HCEC 1CT (cell line): ENCODE results near the gene RANBP3.

Experiments
- DNase-seq: peaks from one replicate; pipeline ENCODE4 v3.0.0-alpha.2; 2017

The RANBP3 gene

DNA sequence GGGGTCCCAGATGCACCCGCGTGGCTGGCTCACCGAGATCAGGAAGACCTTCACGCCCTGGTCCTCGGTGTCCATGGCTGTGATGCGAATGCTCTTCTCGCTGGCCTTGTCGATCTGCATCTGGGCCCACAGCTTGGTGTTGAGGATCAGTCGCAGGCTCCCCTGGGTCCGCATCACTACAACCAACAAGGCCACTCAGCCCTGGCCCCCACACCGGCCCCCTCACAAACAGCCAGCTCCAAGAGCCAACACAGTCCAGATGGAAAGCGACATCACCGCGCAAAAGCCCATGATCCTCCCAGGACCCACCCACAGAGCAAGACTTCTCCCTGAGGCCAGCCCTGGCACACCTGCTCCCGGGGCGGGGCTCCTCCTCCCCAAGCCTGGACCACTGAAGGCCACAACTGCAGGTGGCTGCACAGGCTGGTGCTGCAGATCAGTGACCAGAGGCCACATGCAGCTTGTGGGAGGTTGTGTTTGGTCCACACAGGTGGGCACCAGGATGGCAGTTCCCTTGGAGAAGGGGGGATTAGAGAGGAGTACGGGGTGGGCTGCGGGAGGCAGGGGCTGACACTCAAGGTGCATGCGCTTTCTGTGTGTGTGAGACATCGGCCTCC lies 59.4 kb downstream of the RANBP3 start:
- DNase-seq = no peak

DNA sequence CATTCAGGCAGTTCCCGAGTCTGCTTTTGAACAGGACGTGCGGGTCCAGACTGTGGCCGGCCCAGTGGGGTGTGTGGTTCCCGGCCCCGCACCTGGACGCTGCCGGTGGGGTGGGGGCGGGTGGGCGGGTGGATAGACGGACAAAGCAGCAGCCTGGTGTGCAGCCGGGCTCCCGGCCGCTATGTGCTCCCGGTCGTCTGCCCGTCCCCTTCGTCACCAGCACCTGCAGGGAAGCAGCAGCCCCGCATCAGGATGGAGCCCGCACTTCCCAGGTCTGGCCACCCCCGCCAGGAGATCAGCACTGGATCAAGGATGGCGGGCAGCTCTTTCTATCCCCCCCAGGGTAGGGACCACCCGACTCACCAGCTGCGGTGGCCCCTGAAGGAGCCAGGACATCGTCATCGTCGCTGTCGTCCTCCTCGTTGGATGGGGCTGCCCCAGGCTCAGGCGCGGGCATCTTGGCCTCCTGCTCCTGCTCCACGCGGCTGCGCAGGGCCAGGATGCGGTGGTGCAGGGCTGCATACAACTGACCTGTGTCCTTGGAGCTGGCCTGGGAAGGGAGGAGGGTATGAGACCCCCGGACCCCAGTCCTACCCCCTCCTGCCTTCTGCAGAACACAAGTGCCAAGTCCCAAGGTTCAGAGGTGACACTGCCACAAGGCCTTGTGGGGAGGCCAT lies 60.4 kb downstream of the RANBP3 start:
- DNase-seq = no peak

DNA sequence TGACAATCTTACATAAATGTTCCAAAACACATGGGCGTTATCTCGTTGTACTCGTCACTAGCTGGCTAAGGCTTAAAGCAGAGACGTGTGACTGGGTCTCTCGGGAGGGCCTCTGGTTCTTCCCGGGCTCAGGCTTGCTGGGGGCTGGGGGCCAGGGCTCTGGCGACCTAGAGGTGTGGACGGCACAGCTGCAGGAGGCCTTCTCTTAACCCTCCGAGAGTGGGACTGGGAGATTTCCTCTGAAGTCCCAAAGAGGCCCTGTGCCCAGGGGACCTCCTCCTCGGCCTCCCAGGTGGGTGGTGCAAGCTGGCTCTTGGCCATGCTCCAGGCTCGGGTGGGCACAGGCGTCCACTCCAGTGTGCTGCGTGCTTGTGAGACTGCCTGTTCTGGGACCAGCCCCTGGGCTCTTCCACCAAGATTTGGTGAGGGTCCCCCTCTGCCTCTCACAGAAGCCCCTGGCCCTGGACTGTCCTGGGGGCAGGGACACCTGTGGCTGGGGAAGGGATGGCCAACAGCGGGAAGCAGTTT lies 61.7 kb downstream of the RANBP3 start:
- no peak for DNase-seq

DNA sequence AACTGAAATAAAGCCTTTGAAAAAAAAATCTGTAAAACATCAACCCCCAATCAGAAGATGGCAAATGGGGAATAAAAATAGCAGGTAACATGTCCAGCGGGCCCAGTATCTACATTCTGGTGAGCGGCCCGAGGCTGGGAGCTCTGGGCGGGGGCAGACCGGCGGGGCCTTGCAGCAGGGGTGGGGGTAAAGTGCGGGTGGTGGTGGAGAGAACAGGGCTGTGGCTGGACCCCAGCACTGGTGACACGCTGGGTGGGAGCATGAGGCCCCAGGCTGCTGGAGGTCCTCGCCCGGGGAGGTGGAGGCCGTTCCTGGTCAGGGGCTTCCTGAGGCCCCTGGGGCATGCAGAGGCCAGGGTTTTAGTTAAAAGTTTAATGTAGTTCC lies 62.2 kb downstream of the RANBP3 start:
- no peak for DNase-seq

DNA sequence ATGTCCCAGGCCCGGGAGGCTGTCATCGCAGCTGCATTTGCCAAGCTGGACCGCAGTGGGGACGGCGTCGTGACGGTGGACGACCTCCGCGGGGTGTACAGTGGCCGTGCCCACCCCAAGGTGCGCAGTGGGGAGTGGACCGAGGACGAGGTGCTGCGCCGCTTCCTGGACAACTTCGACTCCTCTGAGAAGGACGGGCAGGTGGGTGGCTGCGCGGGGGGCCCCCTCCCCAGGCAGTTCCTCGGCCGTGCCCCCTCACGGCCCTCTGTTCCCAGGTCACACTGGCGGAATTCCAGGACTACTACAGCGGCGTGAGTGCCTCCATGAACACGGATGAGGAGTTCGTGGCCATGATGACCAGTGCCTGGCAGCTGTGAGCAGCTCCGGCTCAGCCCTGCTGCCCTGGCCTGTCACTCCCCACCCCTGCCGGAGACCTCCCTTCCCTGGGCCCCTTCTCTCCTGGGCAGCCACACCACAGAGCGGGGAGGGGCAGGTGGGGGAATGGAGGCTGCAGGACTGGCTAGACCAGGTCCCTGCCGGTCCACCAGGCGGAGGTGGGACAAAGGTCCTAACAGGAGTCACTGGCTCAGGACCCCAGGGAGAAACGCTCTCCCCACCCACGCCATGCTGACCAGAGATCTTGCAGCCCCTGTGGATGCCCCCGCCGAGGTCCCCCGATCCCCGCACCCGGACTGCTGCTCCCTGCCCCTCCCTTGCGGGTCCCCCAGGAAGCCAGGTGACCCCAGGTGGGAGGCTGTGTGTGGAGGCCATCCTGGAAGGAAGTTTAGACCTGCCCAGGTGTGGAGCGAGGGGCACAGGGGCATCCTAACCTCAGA lies 62.8 kb downstream of the RANBP3 start:
- no peak for DNase-seq

DNA sequence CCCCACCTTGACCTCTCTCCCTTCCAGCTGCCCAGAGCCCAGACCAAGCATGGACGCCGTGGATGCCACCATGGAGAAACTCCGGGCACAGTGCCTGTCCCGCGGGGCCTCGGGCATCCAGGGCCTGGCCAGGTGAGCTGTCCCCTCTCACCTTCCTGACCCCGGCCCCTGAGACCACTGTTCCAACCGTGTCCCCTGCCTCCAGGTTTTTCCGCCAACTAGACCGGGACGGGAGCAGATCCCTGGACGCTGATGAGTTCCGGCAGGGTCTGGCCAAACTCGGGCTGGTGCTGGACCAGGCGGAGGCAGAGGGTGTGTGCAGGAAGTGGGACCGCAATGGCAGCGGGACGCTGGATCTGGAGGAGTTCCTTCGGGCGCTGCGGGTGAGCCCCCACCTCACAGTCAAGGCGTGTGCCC lies 63.6 kb downstream of the RANBP3 start:
- DNase-seq = no peak

DNA sequence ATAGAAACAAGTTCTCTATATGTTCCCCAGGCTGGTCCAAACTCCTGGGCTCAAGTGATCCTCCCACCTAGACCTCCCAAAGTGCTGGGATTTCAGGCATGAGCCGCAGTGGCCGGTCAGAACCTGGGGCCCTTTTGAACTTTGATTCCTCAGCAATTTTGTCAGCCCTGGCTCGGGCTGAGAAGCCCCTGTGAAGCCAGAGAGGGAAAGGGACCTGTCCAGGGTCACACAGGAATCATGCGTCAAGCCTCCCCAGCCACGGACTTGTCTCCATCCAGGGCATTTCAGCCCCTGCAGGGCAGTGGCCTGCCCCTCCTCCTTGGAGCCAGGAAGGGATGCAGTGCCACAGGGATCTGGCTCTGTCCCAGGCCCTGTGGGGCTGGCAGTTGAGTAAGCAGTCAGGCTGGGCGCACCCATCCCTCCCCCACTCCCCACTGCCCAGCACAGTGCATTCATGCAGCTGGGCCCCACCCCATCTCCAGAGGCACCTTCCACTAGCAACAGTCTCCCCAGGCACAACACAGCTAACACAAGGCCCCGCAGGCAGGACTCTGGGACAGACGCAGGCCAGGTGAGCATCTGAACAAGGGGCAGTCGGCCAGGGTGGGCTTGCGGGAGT lies 64.1 kb downstream of the RANBP3 start, which contains the start of gene CAPS:
CAPS (plus strand) TSS at position 516 of the 619 bp plus-strand sequence. CDS start 153 bp downstream, outside the sequence.
- DNase-seq = no peak

DNA sequence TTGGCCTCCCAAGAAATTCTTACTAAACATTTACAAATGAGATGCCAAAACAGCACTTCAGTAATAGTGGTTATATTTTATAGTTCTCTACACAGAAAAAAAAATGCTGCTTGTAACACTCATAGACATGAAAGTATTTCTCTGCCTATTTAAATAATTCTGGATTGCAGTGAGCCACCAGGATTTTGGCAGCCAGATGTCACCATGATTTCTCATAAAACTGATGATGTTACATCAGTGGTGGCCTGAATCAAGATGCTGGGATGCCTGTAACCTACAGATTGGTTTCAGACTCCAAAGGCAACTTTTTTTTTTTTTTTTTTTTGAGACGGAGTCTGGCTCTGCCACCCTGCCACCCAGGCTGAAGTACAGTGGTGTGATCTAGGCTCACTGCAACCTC lies 66.6 kb downstream of the RANBP3 start:
- DNase-seq = no peak

DNA sequence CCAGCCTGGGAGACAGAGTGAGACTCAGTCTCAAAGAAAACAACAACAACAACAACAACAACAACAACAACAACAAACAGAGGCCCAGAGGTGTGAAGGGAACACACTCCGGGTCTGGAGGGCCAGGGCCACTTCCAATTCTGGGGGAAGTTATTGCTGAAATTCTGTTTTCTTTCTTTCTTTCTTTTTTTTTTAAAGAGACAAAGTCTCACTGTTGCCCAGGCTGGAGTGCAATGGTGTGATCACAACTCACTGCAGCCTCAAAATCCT lies 67.4 kb downstream of the RANBP3 start:
- DNase-seq = no peak

DNA sequence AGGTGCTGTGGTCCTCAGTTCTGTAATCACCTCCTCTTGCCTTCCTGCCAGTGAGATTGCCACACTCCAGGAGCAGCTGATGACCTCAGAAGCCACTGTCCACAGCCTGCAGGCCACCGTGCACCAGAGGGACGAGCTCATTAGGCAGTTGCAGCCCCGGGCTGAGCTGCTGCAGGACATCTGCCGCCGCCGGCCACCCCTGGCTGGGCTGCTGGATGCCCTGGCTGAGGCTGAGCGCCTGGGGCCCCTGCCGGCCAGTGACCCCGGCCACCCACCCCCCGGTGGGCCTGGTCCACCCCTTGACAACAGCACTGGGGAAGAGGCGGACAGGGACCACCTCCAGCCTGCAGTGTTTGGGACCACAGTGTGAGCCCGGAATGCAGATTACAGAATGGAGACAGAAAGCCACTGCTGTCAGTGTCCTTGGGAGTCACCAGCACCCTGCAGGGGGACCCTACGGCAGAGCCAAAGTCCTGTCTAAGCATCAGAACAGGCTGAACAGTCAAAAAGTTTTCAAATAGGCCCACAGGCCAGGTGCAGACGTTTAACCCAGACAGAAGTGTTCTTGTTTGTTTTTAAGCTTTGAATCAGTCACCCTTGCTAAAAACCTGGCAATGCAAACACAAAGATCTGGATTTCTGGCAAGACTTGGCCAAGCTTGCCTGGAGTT lies 69.0 kb downstream of the RANBP3 start:
- DNase-seq = no peak

DNA sequence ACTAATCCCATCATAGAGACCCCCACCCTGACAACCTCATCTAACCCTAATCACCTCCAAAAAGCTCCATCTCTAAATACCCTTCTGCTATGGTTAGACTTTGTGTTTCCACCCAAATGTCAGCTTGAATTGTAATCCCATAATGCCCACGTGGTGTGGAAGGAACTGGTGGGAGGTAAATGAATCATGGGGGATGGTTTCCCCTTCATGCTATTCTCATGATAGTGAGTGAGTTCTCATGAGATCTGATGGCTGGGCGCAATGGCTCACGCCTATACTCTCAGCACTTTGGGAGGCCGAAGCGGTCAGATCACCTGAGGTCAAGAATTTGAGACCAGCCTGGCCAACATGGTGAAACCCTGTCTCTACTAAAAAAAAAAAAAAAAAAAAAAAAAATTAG lies 70.7 kb downstream of the RANBP3 start:
- DNase-seq = no peak

DNA sequence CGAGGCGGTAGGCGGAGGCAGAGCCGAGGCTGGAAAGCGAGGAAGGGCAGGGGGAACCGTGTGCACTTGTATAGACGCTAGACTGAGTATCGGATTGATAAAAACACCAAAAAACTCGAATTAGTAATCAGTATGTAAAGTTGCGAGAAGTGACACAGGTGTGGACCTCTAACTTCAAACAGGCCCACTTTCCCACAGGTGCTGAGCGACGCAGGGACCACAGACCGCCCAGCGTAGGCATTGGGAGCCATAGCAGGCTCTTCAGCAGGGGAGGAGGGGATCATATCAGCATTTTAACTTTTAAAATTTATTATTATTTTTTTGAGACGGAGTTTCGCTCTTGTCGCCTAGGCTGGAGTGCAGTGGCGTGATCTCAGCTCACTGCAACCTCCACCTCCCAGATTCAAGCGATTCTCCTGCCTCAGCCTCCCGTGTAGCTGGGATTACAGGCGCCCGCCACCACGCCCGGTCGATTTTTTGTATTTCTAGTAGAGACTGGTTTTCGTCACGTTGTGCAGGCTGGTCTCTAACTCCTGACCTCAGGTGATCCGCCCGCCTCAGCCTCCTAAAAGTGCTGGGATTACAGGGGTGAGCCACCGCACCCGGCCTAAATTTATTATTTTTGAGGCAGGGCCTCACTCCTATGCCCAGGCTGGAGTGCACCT lies 72.7 kb downstream of the RANBP3 start:
- no peak for DNase-seq

DNA sequence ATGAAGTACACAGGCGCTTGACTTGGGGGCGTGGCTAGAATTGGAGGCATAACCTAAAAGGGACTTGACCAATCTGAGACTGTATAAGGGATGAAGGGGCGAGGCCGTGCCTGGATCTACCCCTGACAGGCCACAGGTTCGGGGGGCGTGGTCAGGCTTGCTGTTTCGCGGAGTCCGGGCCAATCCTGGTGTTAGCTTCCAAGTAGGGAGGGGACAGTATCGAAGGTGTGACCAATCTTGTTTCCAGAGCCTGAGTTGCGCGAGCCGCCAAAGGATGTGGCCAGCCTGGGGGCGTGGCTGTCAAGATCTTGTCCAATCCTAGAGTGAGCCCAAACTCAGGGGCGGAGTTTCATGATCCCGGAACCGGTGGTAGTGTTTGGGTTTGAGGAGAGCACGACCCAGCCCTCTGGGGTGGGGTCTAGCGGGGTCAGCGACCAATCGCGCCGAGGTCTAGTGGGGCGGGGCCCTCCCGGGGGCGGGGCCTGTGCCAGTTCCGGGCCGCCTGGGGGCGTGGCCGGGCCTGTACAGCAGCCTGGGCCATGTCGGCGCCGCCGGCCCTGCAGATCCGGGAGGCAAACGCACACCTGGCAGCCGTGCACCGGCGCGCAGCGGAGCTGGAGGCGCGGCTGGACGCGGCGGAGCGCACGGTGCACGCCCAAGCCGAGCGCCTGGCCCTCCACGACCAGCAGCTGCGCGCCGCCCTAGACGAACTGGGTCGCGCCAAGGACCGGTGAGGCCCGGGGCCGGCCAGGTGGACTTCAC lies 73.4 kb downstream of the RANBP3 start, which contains the start of gene VMAC:
VMAC (plus strand) TSS at position 521 of the 762 bp plus-strand sequence; CDS start at position 540, 19 bp downstream.
- DNase-seq = peak; percentile 100

DNA sequence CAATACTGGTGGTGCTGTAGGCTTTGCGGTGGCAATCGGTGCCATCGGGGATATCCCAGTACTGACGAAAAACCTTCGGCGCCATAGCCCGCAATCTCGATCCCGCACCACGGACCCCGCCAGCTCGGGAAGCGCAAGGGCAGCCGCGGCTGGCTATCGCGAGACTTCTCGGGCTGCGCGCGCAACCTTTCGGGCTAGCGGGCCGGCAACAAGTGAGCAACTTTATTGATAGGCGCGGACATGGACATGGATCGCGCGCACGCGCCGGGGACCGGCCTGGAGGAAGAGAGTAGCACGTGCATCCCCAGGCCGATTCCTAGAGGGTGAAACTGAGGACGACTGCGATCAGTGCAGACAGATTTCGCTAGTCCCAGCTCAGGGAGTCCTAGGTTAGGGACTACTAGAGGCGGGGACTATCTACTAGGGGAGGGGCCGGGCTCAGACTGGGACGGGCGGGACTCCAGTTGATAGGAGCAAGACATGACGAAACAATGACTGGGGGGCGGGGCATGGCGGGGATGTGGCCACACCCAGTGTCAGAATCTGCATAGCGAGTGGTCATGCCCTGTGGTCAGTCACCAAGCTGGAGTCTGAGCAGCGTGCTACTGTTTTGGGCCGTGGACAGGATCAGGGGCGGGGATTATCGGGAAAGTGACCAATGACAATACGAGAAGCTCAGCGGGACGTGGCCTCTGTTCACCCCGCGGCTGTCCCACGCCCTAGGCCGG lies 74.2 kb downstream of the RANBP3 start, which contains the start of gene NDUFA11:
NDUFA11 (minus strand) TSS at position 167 of the 728 bp plus-strand sequence; CDS start at position 85, 82 bp downstream.
- DNase-seq = peak; percentile 92

DNA sequence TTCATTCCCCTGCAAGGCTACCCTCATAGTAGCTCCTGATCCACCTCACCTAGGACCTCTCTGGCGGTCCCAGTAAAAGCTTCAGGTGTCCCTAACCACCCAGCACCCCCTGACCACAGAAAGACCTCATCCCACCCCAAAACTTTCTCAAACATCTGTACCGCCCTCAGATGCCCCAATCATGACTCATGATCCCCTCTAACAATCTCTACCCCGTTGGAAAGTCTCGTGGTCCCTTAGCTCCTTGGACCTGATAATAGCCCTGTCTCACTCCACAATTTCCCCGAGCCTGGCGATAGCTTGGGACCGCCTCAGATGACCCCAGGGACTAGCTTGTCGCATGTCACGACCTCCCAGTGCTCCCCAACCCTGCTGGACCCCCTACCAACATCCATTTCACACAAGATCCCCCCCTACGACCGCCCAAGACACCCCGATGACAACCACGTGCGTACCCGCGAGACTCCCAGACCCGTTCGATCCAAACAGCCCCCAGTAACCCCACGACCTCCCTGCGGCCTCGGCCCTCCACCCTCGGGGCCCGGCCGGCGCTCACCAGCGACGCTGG lies 74.8 kb downstream of the RANBP3 start:
- DNase-seq = peak; percentile 51

DNA sequence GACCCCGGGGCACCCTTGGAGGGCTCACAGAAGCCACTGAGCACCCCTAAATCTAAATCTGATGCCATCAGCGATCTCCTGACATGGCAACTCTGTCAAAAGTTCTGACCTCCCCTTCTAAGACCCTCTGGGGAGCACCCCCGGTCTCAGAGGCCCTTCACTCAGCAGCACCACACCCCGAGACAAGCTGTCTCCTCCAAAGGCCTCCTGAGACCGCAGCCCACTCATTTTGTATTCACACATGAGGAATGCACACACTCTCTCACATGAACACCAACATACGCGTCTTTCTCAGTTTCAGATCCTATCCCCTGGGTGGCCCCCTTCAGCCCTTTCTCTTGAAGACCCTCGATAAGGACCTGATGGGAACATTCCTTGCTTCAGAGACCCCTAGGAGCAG lies 77.0 kb downstream of the RANBP3 start:
- DNase-seq = no peak

DNA sequence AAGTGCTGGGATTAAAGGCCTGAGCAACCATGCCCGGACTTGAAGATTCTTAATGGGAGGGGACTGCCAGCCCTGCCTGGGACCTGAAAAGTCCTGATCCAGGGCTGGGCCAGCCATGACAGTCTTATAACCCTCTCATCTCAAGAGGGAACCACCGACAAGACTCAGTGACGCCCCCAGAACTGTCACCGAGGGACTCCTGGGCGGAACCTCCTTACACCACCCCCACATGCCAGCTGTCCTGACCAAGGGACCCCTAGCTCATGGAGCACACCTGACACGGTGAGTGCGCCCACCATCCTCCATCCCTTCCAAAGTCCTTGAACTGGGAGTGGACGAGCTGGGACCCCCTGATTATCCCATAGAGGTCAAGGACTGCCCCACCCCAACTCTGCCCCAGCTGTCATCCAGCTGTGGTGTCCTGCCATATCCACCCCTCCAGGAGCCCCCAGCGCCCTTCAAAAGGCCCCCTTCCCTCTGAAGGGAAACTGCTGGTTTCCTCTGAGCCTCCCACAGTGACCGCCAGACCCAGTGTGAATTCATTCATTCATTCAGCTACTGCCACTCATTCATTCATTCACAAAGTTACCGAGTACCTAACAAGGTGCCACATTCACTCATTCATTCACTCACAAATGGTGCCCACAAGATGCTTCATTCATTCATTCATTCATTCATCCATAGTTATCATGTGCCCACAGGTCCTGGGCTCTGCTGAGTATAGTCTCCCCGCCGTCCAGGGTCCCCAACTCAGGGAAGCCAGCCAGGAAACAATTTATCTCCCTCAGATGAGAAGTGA lies 78.0 kb downstream of the RANBP3 start:
- DNase-seq = no peak

DNA sequence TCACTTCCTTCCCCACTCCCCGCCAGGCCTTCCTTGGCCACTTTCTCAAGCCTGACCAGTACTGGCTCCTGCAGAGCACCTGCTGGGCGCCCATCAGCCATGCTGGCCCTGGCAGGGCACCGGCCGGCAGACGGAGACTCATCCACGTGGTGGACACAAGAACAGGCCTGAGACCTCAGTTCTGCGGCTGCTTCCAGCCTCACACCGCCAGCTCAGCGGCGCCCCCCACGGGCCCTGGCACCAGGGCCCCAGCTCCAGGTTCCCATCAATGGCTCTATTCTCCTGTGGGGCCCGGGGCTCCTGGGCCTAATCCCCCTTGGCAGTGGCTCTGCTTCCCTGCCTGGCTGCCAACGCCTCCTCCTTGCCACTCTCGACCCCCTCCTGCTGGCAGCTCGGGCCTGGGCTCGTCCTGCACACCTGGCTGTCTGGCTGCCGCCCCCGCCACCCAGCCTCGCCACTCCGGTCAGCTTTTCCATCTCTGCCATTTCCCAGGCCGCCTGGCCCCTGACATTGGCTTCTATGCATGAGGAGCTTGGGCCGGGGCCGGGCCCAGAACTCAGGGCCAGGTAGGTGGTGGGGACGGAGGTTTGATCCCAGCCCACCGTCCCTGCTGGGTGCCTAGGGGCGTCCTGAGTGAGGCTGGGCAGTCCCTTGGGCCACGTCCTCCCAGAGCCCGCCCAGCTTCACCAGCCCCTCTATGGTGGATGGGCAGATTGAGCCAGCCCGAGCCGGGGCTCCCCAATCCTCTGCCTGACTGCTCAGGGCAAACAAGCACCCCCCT lies 80.6 kb downstream of the RANBP3 start:
- DNase-seq = no peak
